ENCODE measurements around the gene ZKSCAN3. TPM values are rescaled to one million over a fixed set of nuclear protein-coding genes. Genes with fewer than 3 reads are reported as not detected.
A peak's percentile ranks its signal among the peaks of the same experiment; 100 is the strongest.

Gene ZKSCAN3
- total RNA-seq, 1 experiment from 2014 or later = 6.2 TPM

- no peak for DNase-seq
- H3K79me2 ChIP-seq (ENCODE audit: low read depth) = no peaks in the 10 kb centered on the region
- H4K20me1 ChIP-seq (ENCODE audit: insufficient read depth) = no peaks in the 10 kb centered on the region
- POLR2A ChIA-PET (ENCODE audit: unreplicated experiment) = no interaction called here
- CTCF ChIA-PET = no interaction called here
- no peaks in the 10 kb centered on the region for H3K9me2 ChIP-seq (ENCODE audit: insufficient read depth)
- TF ChIP-seq EZH2 (IDR thresholded peaks at IDR 0.05; ENCODE audit: low read depth) = no peak
- no peak for TF ChIP-seq CTCF (conservative IDR thresholded peaks at IDR 0.05)
- H3K27ac ChIP-seq = no peak overlapping the region
- no peak overlapping the region for H3K4me3 ChIP-seq
- no peak overlapping the region for H3K4me2 ChIP-seq
- intact Hi-C loops (cut with micrococcal nuclease; ENCODE audit: unreplicated experiment) = no loop called here
- no peaks in the 10 kb centered on the region for H3K27me3 ChIP-seq (ENCODE audit: insufficient read depth, low read depth)
- peaks cover 23% of the 10 kb centered on the region; the same call in 1 of the 2 replicates for H3K36me3 ChIP-seq (ENCODE audit: low read depth)
- no TSS peak for BruUV-seq (replicated peaks)
- peaks cover 18% of the 10 kb centered on the region; the same call in 1 of the 2 replicates for H3F3A ChIP-seq (ENCODE audit: insufficient read depth, low read depth)
- H2AFZ ChIP-seq = no peak overlapping the region
- peaks cover 8% of the 10 kb centered on the region; the same call in 1 of the 2 replicates for H3K4me1 ChIP-seq (replicated peaks; ENCODE audit: insufficient read depth)
- H3K9me3 ChIP-seq (ENCODE audit: insufficient read depth, low read depth) = peaks cover 3% of the 10 kb centered on the region; the same call in 1 of the 2 replicates
Observed at GRCh38 chr6:28380381-28380780, 30.6 kb downstream of the ZKSCAN3 start.

GRCh38 chr6:28383235-28384142 lies 33.7 kb downstream of the ZKSCAN3 start:
- Histone ChIP-seq H3K27ac (no peak overlapping the region), H3K9me3 (ENCODE audit: insufficient read depth, low read depth) (peaks cover 3% of the 10 kb centered on the region; the same call in 1 of the 2 replicates), H2AFZ (peak overlapping the region; percentile 75), H3K79me2 (ENCODE audit: low read depth) (no peaks in the 10 kb centered on the region), H3K36me3 (ENCODE audit: low read depth) (peaks cover 23% of the 10 kb centered on the region; the same call in 1 of the 2 replicates), H3K9me2 (ENCODE audit: insufficient read depth) (no peaks in the 10 kb centered on the region), H3K4me2 (peak overlapping the region; percentile 81), H3K4me1 (replicated peaks; ENCODE audit: insufficient read depth) (peaks cover 8% of the 10 kb centered on the region; the same call in 1 of the 2 replicates), H3K4me3 (peak overlapping the region; percentile 64), H3K27me3 (ENCODE audit: insufficient read depth, low read depth) (no peaks in the 10 kb centered on the region), H4K20me1 (ENCODE audit: insufficient read depth) (no peaks in the 10 kb centered on the region), H3F3A (ENCODE audit: insufficient read depth, low read depth) (peaks cover 18% of the 10 kb centered on the region; the same call in 1 of the 2 replicates)
- POLR2A ChIA-PET (ENCODE audit: unreplicated experiment) = interaction anchor here (0.6 to 1.1 kb wide), 10 partner anchors 10 to 1203 kb away, joined by 3 to 7 read pairs (median 3); a partner anchor contains a TSS
- BruUV-seq (replicated peaks) = no TSS peak
- DNase-seq = peak; percentile 74 to 92
- CTCF ChIA-PET = interaction anchor here (0.5 to 2.2 kb wide), 6 partner anchors 19 to 267 kb away, joined by 3 to 9 read pairs (median 3); partner anchors contain the start of gene ZKSCAN4
- intact Hi-C loops (cut with micrococcal nuclease; ENCODE audit: unreplicated experiment) = loop anchor here (1.0 to 2.0 kb wide), 3 partner anchors 16 to 481 kb away; partner anchors contain the start of genes ZKSCAN4 and ZSCAN12
- TF ChIP-seq CTCF (conservative IDR thresholded peaks at IDR 0.05) (peak; percentile 68), EZH2 (IDR thresholded peaks at IDR 0.05; ENCODE audit: low read depth) (no peak)

- H3F3A ChIP-seq (ENCODE audit: insufficient read depth, low read depth) = peaks cover 18% of the 10 kb centered on the region; the same call in 1 of the 2 replicates
- no peak overlapping the region for H3K4me3 ChIP-seq
Observed at GRCh38 chr6:28384143-28384533, 34.4 kb downstream of the ZKSCAN3 start.

More at GRCh38 chr6:28384143-28384533, 34.4 kb downstream of the ZKSCAN3 start:
- no peak for DNase-seq
- ChIA-PET CTCF (interaction anchor here (1.2 to 1.4 kb wide), 3 partner anchors 132 to 202 kb away, joined by 3 to 4 read pairs (median 3); partner anchors contain the start of gene ZKSCAN4), POLR2A (ENCODE audit: unreplicated experiment) (interaction anchor here (0.9 to 1.1 kb wide), 2 partner anchors 491 to 574 kb away, joined by 3 read pairs; a partner anchor contains a TSS)
- Histone ChIP-seq H3K27ac (no peak overlapping the region), H4K20me1 (ENCODE audit: insufficient read depth) (no peaks in the 10 kb centered on the region), H3K9me3 (ENCODE audit: insufficient read depth, low read depth) (peaks cover 1% of the 10 kb centered on the region; the same call in 1 of the 2 replicates), H3K27me3 (ENCODE audit: insufficient read depth, low read depth) (no peaks in the 10 kb centered on the region), H3K4me1 (replicated peaks; ENCODE audit: insufficient read depth) (peaks cover 8% of the 10 kb centered on the region; the same call in 1 of the 2 replicates), H3K36me3 (ENCODE audit: low read depth) (peaks cover 23% of the 10 kb centered on the region; the same call in 1 of the 2 replicates), H2AFZ (no peak overlapping the region), H3K9me2 (ENCODE audit: insufficient read depth) (no peaks in the 10 kb centered on the region), H3K4me2 (peak overlapping the region; percentile 81), H3K79me2 (ENCODE audit: low read depth) (no peaks in the 10 kb centered on the region)
- intact Hi-C loops (cut with micrococcal nuclease; ENCODE audit: unreplicated experiment) = no loop called here
- BruUV-seq (replicated peaks) = no TSS peak
- no peak for TF ChIP-seq CTCF (conservative IDR thresholded peaks at IDR 0.05)
- TF ChIP-seq EZH2 (IDR thresholded peaks at IDR 0.05; ENCODE audit: low read depth) = no peak

Data from PC-9 (cell line).